Stimulated activated naive B cell treated with anti-CD40 and anti-IgM and Interleukin-4, amounts not matched to agents 10 μg/mL and 1 μg/mL and 100 μg/mL, for 72 hours (primary cell): Measurements from ENCODE around the gene ENAM.

Experiments used
- ATAC-seq, 2 donors: fragments of 150-1000 bp; cut with Tn5 transposase; replicated peaks; 2 replicates each; pipeline ENCODE4 v1.10.0; 2021; ENCODE audit warnings: moderate library complexity in 1 of 2
- DNase-seq: peaks from one replicate; pipeline ENCODE4 v3.0.0; 2021
- H3K27ac Mint-ChIP-seq: one replicate; pipeline ENCODE4 v1.8.0; 2022; ENCODE audit warnings: mild to moderate bottlenecking, mixed read lengths
- H3K27me3 Mint-ChIP-seq, 2 donors: one replicate each; pipeline ENCODE4 v1.8.0; 2022; ENCODE audit warnings: mixed read lengths in 2 of 2
- H3K36me3 Mint-ChIP-seq, 2 donors: one replicate each; pipeline ENCODE4 v1.8.0; 2022; ENCODE audit warnings: mixed read lengths in 2 of 2, mild to moderate bottlenecking in 1 of 2
- H3K4me1 Mint-ChIP-seq, 2 donors: one replicate each; pipeline ENCODE4 v1.8.0; 2022; ENCODE audit warnings: mixed read lengths in 2 of 2, mild to moderate bottlenecking in 1 of 2
- H3K4me3 Mint-ChIP-seq, 2 donors: one replicate each; pipeline ENCODE4 v1.8.0; 2022; ENCODE audit warnings: mild to moderate bottlenecking in 2 of 2, mixed read lengths in 2 of 2, moderate library complexity in 1 of 2
- H3K9me3 Mint-ChIP-seq, 2 donors: one replicate each; pipeline ENCODE4 v1.8.0; 2022; ENCODE audit warnings: mixed read lengths in 2 of 2, mild to moderate bottlenecking in 1 of 2

Gene ENAM

GRCh38 chr4:70607334-70607853 lies 21.1 kb upstream of the ENAM start:
- no peak overlapping the region for H3K27ac Mint-ChIP-seq
- no peak for ATAC-seq
- H3K4me3 Mint-ChIP-seq: no peak overlapping the region
- no peaks in the 10 kb centered on the region for H3K36me3 Mint-ChIP-seq
- no peaks in the 10 kb centered on the region for H3K9me3 Mint-ChIP-seq
- no peak for DNase-seq
- no peaks in the 10 kb centered on the region for H3K4me1 Mint-ChIP-seq
- H3K27me3 Mint-ChIP-seq: no peaks in the 10 kb centered on the region

GRCh38 chr4:70608324-70608723 lies 20.2 kb upstream of the ENAM start:
- no peak overlapping the region for H3K4me3 Mint-ChIP-seq
- no peaks in the 10 kb centered on the region for H3K27me3 Mint-ChIP-seq
- H3K9me3 Mint-ChIP-seq: no peaks in the 10 kb centered on the region
- H3K27ac Mint-ChIP-seq: peak overlapping the region; percentile 31
- H3K4me1 Mint-ChIP-seq: peaks cover 0 to 6% of the 10 kb centered on the region in 2 donors
- ATAC-seq: no peak
- H3K36me3 Mint-ChIP-seq: no peaks in the 10 kb centered on the region
- DNase-seq: no peak

- DNase-seq (no peak), ATAC-seq (peak; percentile 89 to 91)
- Mint-ChIP-seq H3K36me3 (no peaks in the 10 kb centered on the region), H3K4me1 (peaks cover 28 to 39% of the 10 kb centered on the region in 2 donors), H3K4me3 (peak overlapping the region; percentile 64 to 77), H3K27me3 (no peaks in the 10 kb centered on the region), H3K27ac (peak overlapping the region; percentile 75), H3K9me3 (peaks cover 0 to 4% of the 10 kb centered on the region in 2 donors)
These were observed 15.0 kb upstream of the ENAM start for GRCh38 chr4:70613306-70614183.

GRCh38 chr4:70614184-70614555 lies 14.4 kb upstream of the ENAM start:
- peak; percentile 20 to 29 for ATAC-seq
- H3K36me3 Mint-ChIP-seq: peaks cover 0 to 5% of the 10 kb centered on the region in 2 donors
- no peaks in the 10 kb centered on the region for H3K27me3 Mint-ChIP-seq
- H3K9me3 Mint-ChIP-seq: peaks cover 0 to 4% of the 10 kb centered on the region in 2 donors
- H3K27ac Mint-ChIP-seq: peak overlapping the region; percentile 75
- no peak for DNase-seq
- peaks cover 28 to 39% of the 10 kb centered on the region in 2 donors for H3K4me1 Mint-ChIP-seq
- H3K4me3 Mint-ChIP-seq: peak overlapping the region; percentile 64 to 77

GRCh38 chr4:70619288-70619687 lies 9.3 kb upstream of the ENAM start:
- Mint-ChIP-seq H3K27me3 (no peaks in the 10 kb centered on the region), H3K9me3 (peaks cover 1 to 7% of the 10 kb centered on the region in 2 donors), H3K36me3 (peaks cover 0 to 7% of the 10 kb centered on the region in 2 donors), H3K4me3 (no peak overlapping the region), H3K4me1 (peaks cover 19 to 23% of the 10 kb centered on the region in 2 donors), H3K27ac (no peak overlapping the region)
- ATAC-seq (no peak), DNase-seq (no peak)

- H3K36me3 Mint-ChIP-seq: peaks cover 0 to 7% of the 10 kb centered on the region in 2 donors
- H3K4me3 Mint-ChIP-seq: no peak overlapping the region
- peaks cover 1 to 7% of the 10 kb centered on the region in 2 donors for H3K9me3 Mint-ChIP-seq
- ATAC-seq (no peak), DNase-seq (no peak)
- H3K27me3 Mint-ChIP-seq: no peaks in the 10 kb centered on the region
- H3K4me1 Mint-ChIP-seq: peaks cover 17 to 21% of the 10 kb centered on the region in 2 donors
- no peak overlapping the region for H3K27ac Mint-ChIP-seq
These were observed 8.8 kb upstream of the ENAM start for GRCh38 chr4:70619778-70620177.

GRCh38 chr4:70623323-70623722 lies 5.2 kb upstream of the ENAM start:
- no peaks in the 10 kb centered on the region for H3K27me3 Mint-ChIP-seq
- no peaks in the 10 kb centered on the region for H3K4me1 Mint-ChIP-seq
- peaks cover 1 to 5% of the 10 kb centered on the region in 2 donors for H3K9me3 Mint-ChIP-seq
- H3K36me3 Mint-ChIP-seq: peaks cover 0 to 7% of the 10 kb centered on the region in 2 donors
- DNase-seq: no peak
- no peak overlapping the region for H3K4me3 Mint-ChIP-seq
- ATAC-seq: peak in 1 of 2 donors; percentile 43
- H3K27ac Mint-ChIP-seq: no peak overlapping the region

GRCh38 chr4:70624226-70624793 lies 4.2 kb upstream of the ENAM start:
- Mint-ChIP-seq H3K4me3 (no peak overlapping the region), H3K9me3 (peaks cover 1 to 4% of the 10 kb centered on the region in 2 donors), H3K27me3 (no peaks in the 10 kb centered on the region), H3K27ac (no peak overlapping the region), H3K36me3 (peaks cover 0 to under 1% of the 10 kb centered on the region in 2 donors), H3K4me1 (peaks cover 0 to 2% of the 10 kb centered on the region in 2 donors)
- DNase-seq: no peak
- ATAC-seq: no peak

GRCh38 chr4:70627620-70628019 lies 924 bp upstream of the ENAM start:
- Mint-ChIP-seq H3K4me3 (no peak overlapping the region), H3K27ac (no peak overlapping the region), H3K27me3 (no peaks in the 10 kb centered on the region)

GRCh38 chr4:70629469-70630090 lies 1.0 kb downstream of the ENAM start:
- Mint-ChIP-seq H3K4me3 (no peak overlapping the region), H3K4me1 (peaks cover 0 to 3% of the 10 kb centered on the region in 2 donors), H3K27me3 (no peaks in the 10 kb centered on the region), H3K36me3 (no peaks in the 10 kb centered on the region), H3K27ac (no peak overlapping the region), H3K9me3 (no peaks in the 10 kb centered on the region)
- peak; percentile 25 to 51 for ATAC-seq
- DNase-seq: no peak

More at GRCh38 chr4:70627620-70628019, 924 bp upstream of the ENAM start:
- peaks cover 1 to 4% of the 10 kb centered on the region in 2 donors for H3K9me3 Mint-ChIP-seq
- DNase-seq: no peak
- no peak for ATAC-seq
- no peaks in the 10 kb centered on the region for H3K36me3 Mint-ChIP-seq
- H3K4me1 Mint-ChIP-seq: peaks cover 0 to 2% of the 10 kb centered on the region in 2 donors

- no peak for ATAC-seq
- H3K4me1 Mint-ChIP-seq: peaks cover 0 to 3% of the 10 kb centered on the region in 2 donors
- H3K36me3 Mint-ChIP-seq: no peaks in the 10 kb centered on the region
- no peak for DNase-seq
- H3K27ac Mint-ChIP-seq: no peak overlapping the region
- H3K4me3 Mint-ChIP-seq: no peak overlapping the region
- H3K27me3 Mint-ChIP-seq: no peaks in the 10 kb centered on the region
- H3K9me3 Mint-ChIP-seq: no peaks in the 10 kb centered on the region
These were observed 1.6 kb downstream of the ENAM start for GRCh38 chr4:70630162-70630561.

- no peaks in the 10 kb centered on the region for H3K36me3 Mint-ChIP-seq
- no peak overlapping the region for H3K27ac Mint-ChIP-seq
- H3K4me3 Mint-ChIP-seq: no peak overlapping the region
- no peaks in the 10 kb centered on the region for H3K9me3 Mint-ChIP-seq
- DNase-seq: no peak
- peaks cover 0 to 3% of the 10 kb centered on the region in 2 donors for H3K4me1 Mint-ChIP-seq
- H3K27me3 Mint-ChIP-seq: no peaks in the 10 kb centered on the region
- no peak for ATAC-seq
These were observed 3.5 kb downstream of the ENAM start for GRCh38 chr4:70632028-70632427.

GRCh38 chr4:70634482-70634881 lies 5.9 kb downstream of the ENAM start:
- H3K9me3 Mint-ChIP-seq: no peaks in the 10 kb centered on the region
- no peaks in the 10 kb centered on the region for H3K36me3 Mint-ChIP-seq
- no peak overlapping the region for H3K27ac Mint-ChIP-seq
- peaks cover 3 to 5% of the 10 kb centered on the region in 2 donors for H3K4me1 Mint-ChIP-seq
- DNase-seq (no peak), ATAC-seq (no peak)
- no peak overlapping the region for H3K4me3 Mint-ChIP-seq
- H3K27me3 Mint-ChIP-seq: no peaks in the 10 kb centered on the region

GRCh38 chr4:70637239-70637913 lies 8.8 kb downstream of the ENAM start:
- H3K4me3 Mint-ChIP-seq: no peak overlapping the region

More at GRCh38 chr4:70637239-70637913, 8.8 kb downstream of the ENAM start:
- DNase-seq: no peak
- H3K9me3 Mint-ChIP-seq: no peaks in the 10 kb centered on the region
- no peak for ATAC-seq
- H3K27ac Mint-ChIP-seq: no peak overlapping the region
- H3K36me3 Mint-ChIP-seq: peaks cover 0 to 3% of the 10 kb centered on the region in 2 donors
- H3K27me3 Mint-ChIP-seq: no peaks in the 10 kb centered on the region
- H3K4me1 Mint-ChIP-seq: peaks cover 9 to 10% of the 10 kb centered on the region in 2 donors
